ENCODE results near the gene SV2B.

- TF ChIP-seq EZH2 (IDR thresholded peaks at IDR 0.05; ENCODE audit: insufficient read depth, low read length), result no peak
- TF ChIP-seq CTCF (IDR thresholded peaks at IDR 0.05; ENCODE audit: insufficient read depth, low read depth, low read length), result no peak
These were observed 109.3 kb downstream of the SV2B start for GRCh38 chr15:91209318-91209717.

Data from astrocyte (in vitro differentiated cells and primary cell).